CD14-positive monocyte (primary cell): Measurements from ENCODE around the gene SLC1A3. TPM values are rescaled to one million over a fixed set of nuclear protein-coding genes. Genes with fewer than 3 reads are reported as not detected.
A peak's percentile ranks its signal among the peaks of the same experiment; 100 is the strongest.

Experiments used
- DNase-seq, 3 donors: peaks; one replicate each; pipeline ENCODE4 v3.0.0-alpha.2; 2011 to 2022
- H2AFZ ChIP-seq: 2 replicates; pipeline ENCODE4 v1.6.0; 2012; ENCODE audit warnings: mild to moderate bottlenecking, low read depth, low read length, inconsistent platforms; ENCODE audit not compliant: insufficient read depth, poor library complexity, severe bottlenecking
- H3K27ac ChIP-seq, 2 donors: 1 replicate in 1 of 2; 2 replicates in 1 of 2; pipeline ENCODE4 v1.5.1; 2012 to 2013; ENCODE audit warnings: low read length in 2 of 2, control low read depth in 1 of 2, inconsistent platforms in 1 of 2, low read depth in 1 of 2, mild to moderate bottlenecking in 1 of 2
- H3K27me3 ChIP-seq, 2 donors: one replicate each; pipeline versions ENCODE4 v1.6.0 to v1.6.1; 2011 to 2013; ENCODE audit warnings: low read length in 2 of 2; ENCODE audit not compliant: control insufficient read depth in 2 of 2, insufficient read depth in 2 of 2
- H3K36me3 ChIP-seq, 2 donors: replicated peaks in 1 of 2; 1 replicate in 1 of 2; 2 replicates in 1 of 2; pipeline versions ENCODE4 v1.5.1 to v1.6.1; 2012 to 2013; ENCODE audit warnings: low read length in 2 of 2, control low read depth in 1 of 2, inconsistent platforms in 1 of 2, mild to moderate bottlenecking in 1 of 2; ENCODE audit not compliant: insufficient read depth in 2 of 2, control insufficient read depth in 1 of 2
- H3K4me1 ChIP-seq, 2 donors: 1 replicate in 1 of 2; 2 replicates in 1 of 2; pipeline versions ENCODE4 v1.5.1 to v1.6.1; 2012 to 2013; ENCODE audit warnings: low read length in 2 of 2, control low read depth in 1 of 2, inconsistent platforms in 1 of 2, mild to moderate bottlenecking in 1 of 2, moderate library complexity in 1 of 2; ENCODE audit not compliant: insufficient read depth in 2 of 2, control insufficient read depth in 1 of 2
- H3K4me2 ChIP-seq: replicated peaks from 2 replicates; pipeline ENCODE3; 2012; ENCODE audit warnings: low read length, moderate library complexity, mild to moderate bottlenecking; ENCODE audit not compliant: poor library complexity, severe bottlenecking; ENCODE audit errors: extremely low read depth
- H3K4me3 ChIP-seq, 3 experiments: fragments of 200-600 bp in 1 of 3; sonication (generic) in 1 of 3; replicated peaks in 1 of 3; 1 replicate in 2 of 3; 2 replicates in 1 of 3; pipeline ENCODE4 v1.5.1; 2011 to 2013; ENCODE audit warnings: low read length in 3 of 3, mild to moderate bottlenecking in 3 of 3, control low read depth in 2 of 3, low read depth in 2 of 3, inconsistent platforms in 1 of 3, moderate library complexity in 1 of 3
- H3K79me2 ChIP-seq: 2 replicates; pipeline ENCODE4 v1.6.0; 2012; ENCODE audit warnings: mild to moderate bottlenecking, control low read depth, inconsistent platforms, low read length, moderate library complexity; ENCODE audit not compliant: insufficient read depth
- H3K9ac ChIP-seq: 2 replicates; pipeline ENCODE4 v1.6.0; 2017; ENCODE audit warnings: low read length, mild to moderate bottlenecking; ENCODE audit not compliant: insufficient read depth, poor library complexity, severe bottlenecking
- H3K9me3 ChIP-seq, 2 donors: replicated peaks in 1 of 2; 1 replicate in 1 of 2; 2 replicates in 1 of 2; pipeline versions ENCODE4 v1.5.1 to v1.6.1; 2012 to 2013; ENCODE audit warnings: low read length in 2 of 2, control low read depth in 1 of 2; ENCODE audit not compliant: control insufficient read depth in 1 of 2, insufficient read depth in 1 of 2
- H4K20me1 ChIP-seq: 2 replicates; pipeline ENCODE4 v1.6.0; 2012; ENCODE audit warnings: mild to moderate bottlenecking, low read length, control low read depth, moderate library complexity; ENCODE audit not compliant: insufficient read depth
- H3K27ac Mint-ChIP-seq, 7 donors: one replicate each; pipeline ENCODE4 v1.8.0; 2020; ENCODE audit warnings: mild to moderate bottlenecking in 7 of 7, mixed read lengths in 7 of 7, moderate library complexity in 6 of 7, inconsistent platforms in 2 of 7
- H3K27me3 Mint-ChIP-seq, 3 donors: one replicate each; pipeline ENCODE4 v1.8.0; 2021 to 2022; ENCODE audit warnings: low read depth in 3 of 3, mild to moderate bottlenecking in 3 of 3, mixed read lengths in 3 of 3, moderate library complexity in 3 of 3, inconsistent platforms in 1 of 3
- H3K36me3 Mint-ChIP-seq, 2 donors: one replicate each; pipeline ENCODE4 v1.8.0; 2020; ENCODE audit warnings: mixed read lengths in 2 of 2, inconsistent platforms in 1 of 2, mild to moderate bottlenecking in 1 of 2
- H3K4me1 Mint-ChIP-seq: one replicate; pipeline ENCODE4 v1.8.0; 2020; ENCODE audit warnings: mild to moderate bottlenecking, mixed read lengths
- H3K4me3 Mint-ChIP-seq, 2 donors: one replicate each; pipeline ENCODE4 v1.8.0; 2020; ENCODE audit warnings: mild to moderate bottlenecking in 2 of 2, mixed read lengths in 2 of 2, moderate library complexity in 1 of 2
- H3K9me3 Mint-ChIP-seq, 7 donors: one replicate each; pipeline ENCODE4 v1.8.0; 2020 to 2022; ENCODE audit warnings: mixed read lengths in 7 of 7, mild to moderate bottlenecking in 6 of 7, moderate library complexity in 6 of 7, inconsistent platforms in 2 of 7
- WGBS: methylation state at CpG from one replicate; pipeline ENCODE4 v1.1.5; 2013; ENCODE audit warnings: missing lambda C conversion rate; ENCODE audit not compliant: insufficient coverage; 5-methylcytosine and 5-hydroxymethylcytosine counted together
- intact Hi-C, 2 donors: fragments of 100-400 bp; cut with micrococcal nuclease; formaldehyde crosslinking; loops; one replicate each; pipeline versions ENCODE4 v1.15.0 to v1.15.1; 2023
- polyA plus RNA-seq, 3 donors: library from polyadenylated mRNA; depleted of rRNA in 1 of 3; unstranded in 2 of 3; stranded (reverse) in 1 of 3; fragments of 300-500 nt in 2 of 3; fragments of >200 nt in 1 of 3; fragmentation: Illumina TruSeq in 2 of 3; gene quantifications; 1 replicate in 2 of 3; 2 replicates in 1 of 3; pipeline ENCODE4 v1.2.3, GENCODE V29; 2012 to 2021
- TF ChIP-seq, protein P1 (sequence below): fragments of 200-600 bp; IDR thresholded peaks from one replicate; pipeline ENCODE4 v1.8.0; 2022; ENCODE audit warnings: antibody characterized with exemption, mild to moderate bottlenecking

SLC1A3 gene
- polyA plus RNA-seq, 3 donors, result 1.2 to 3.3 (median 1.3) TPM

DNA sequence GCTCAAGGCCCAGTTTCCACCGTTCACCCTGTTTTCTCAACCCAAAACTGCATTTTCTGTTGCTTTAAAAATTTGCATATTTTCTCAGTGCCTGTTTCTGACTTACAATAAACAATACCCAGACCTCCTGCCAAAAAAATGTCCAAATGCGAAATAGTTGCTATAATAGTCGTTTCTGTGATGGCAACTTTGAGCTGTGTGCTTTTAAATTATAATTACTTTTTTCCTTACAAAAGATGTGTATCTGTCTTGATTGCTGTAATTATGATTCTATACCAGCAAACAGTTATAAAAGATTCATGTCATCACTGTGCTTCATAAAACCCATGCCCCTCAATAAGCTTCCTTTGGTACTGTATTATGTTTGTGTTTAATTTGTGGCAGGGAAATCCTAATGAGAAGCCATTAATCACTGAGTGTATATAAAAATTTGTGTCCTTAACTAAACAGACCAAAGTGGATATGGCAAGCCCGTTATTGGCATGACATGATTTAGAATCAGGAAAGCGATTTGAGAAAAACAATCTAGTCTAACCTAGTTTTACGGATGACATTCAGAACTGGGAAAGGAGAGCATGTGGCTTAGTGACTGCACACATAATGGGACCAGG is 5.4 kb upstream of the SLC1A3 start:
- H3K27me3 ChIP-seq, result no peaks in the 10 kb centered on the region
- no peak overlapping the region for H3K9ac ChIP-seq
- H3K4me2 ChIP-seq, result no peak overlapping the region
- no peaks in the 10 kb centered on the region for H4K20me1 ChIP-seq
- H3K4me1 ChIP-seq, result peaks cover 3 to 4% of the 10 kb centered on the region in 2 donors
- DNase-seq, result no peak
- TF ChIP-seq, protein P1, sequence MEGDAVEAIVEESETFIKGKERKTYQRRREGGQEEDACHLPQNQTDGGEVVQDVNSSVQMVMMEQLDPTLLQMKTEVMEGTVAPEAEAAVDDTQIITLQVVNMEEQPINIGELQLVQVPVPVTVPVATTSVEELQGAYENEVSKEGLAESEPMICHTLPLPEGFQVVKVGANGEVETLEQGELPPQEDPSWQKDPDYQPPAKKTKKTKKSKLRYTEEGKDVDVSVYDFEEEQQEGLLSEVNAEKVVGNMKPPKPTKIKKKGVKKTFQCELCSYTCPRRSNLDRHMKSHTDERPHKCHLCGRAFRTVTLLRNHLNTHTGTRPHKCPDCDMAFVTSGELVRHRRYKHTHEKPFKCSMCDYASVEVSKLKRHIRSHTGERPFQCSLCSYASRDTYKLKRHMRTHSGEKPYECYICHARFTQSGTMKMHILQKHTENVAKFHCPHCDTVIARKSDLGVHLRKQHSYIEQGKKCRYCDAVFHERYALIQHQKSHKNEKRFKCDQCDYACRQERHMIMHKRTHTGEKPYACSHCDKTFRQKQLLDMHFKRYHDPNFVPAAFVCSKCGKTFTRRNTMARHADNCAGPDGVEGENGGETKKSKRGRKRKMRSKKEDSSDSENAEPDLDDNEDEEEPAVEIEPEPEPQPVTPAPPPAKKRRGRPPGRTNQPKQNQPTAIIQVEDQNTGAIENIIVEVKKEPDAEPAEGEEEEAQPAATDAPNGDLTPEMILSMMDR, result no peak
- H3K9me3 Mint-ChIP-seq, result peaks cover 0 to 7% (median 0%) of the 10 kb centered on the region in 7 donors
- H3K27me3 Mint-ChIP-seq, result peaks cover 0 to 6% (median 0%) of the 10 kb centered on the region in 3 donors
- no peaks in the 10 kb centered on the region for H3K9me3 ChIP-seq
- no peak overlapping the region for H2AFZ ChIP-seq
- H3K36me3 ChIP-seq, result no peaks in the 10 kb centered on the region
- H3K4me1 Mint-ChIP-seq, result peaks cover 14% of the 10 kb centered on the region
- no peak overlapping the region for H3K27ac ChIP-seq
- no peak overlapping the region for H3K4me3 Mint-ChIP-seq
- 100% methylated on average over 1 of the region's 6 CpGs for WGBS
- H3K36me3 Mint-ChIP-seq, result no peaks in the 10 kb centered on the region
- no peak overlapping the region for H3K27ac Mint-ChIP-seq
- no peak overlapping the region for H3K4me3 ChIP-seq
- no peaks in the 10 kb centered on the region for H3K79me2 ChIP-seq
- intact Hi-C loops, result loop anchor here in 1 of 2 donors (10.0 kb wide), 1 partner anchor 54 kb away; no protein-coding TSS in a partner anchor

DNA sequence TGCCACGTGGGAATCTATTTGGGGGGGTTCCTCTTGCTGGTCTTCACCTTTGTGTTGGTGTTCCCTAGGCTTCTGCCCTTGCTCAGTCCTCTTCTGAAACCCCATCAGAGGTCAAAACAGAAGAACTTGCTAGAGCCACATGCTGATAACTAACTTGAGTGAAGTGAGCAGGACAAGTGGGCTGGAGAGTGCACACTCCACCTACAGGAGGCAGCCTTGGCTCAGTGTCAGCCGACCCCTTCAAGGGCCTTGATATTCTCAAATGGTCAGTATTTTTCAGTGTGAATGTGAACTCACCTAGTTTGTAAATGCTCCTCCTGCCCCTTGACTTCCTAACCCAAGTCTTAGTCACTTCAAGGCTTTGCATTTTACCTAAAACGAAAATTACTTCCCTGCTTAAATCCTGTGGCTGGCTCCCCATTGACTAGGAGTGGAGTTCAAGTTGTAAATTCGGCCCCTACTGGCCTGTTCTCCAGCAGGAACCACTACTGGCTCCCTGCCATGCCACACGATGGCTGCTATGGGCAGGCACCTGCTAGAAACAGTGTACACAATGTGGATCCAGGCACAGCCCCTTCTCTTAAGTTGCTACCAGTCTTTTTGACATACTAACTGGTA is 3.6 kb upstream of the SLC1A3 start:
- peak overlapping the region; percentile 17 for H2AFZ ChIP-seq
- no peak overlapping the region for H3K4me3 ChIP-seq
- peaks cover 0 to 3% (median 2%) of the 10 kb centered on the region in 3 donors for H3K27me3 Mint-ChIP-seq
- no peak overlapping the region for H3K27ac ChIP-seq
- DNase-seq, result peak in 2 of 3 donors; percentile 37 to 46
- H3K79me2 ChIP-seq, result peaks cover 14% of the 10 kb centered on the region
- H3K36me3 ChIP-seq, result no peaks in the 10 kb centered on the region
- H3K36me3 Mint-ChIP-seq, result no peaks in the 10 kb centered on the region
- no peaks in the 10 kb centered on the region for H4K20me1 ChIP-seq
- WGBS, result 27% methylated on average over 3 of the region's 5 CpGs
- no peak overlapping the region for H3K4me3 Mint-ChIP-seq
- H3K9ac ChIP-seq, result no peak overlapping the region
- H3K4me1 Mint-ChIP-seq, result peaks cover 24% of the 10 kb centered on the region
- TF ChIP-seq, protein P1, result peak; percentile 50
- no peak overlapping the region for H3K4me2 ChIP-seq
- intact Hi-C loops, result loop anchor here in 1 of 2 donors (10.0 kb wide), 1 partner anchor 52 kb away; no protein-coding TSS in a partner anchor
- H3K9me3 ChIP-seq, result no peaks in the 10 kb centered on the region
- H3K4me1 ChIP-seq, result peaks cover 9 to 12% of the 10 kb centered on the region in 2 donors
- H3K9me3 Mint-ChIP-seq, result peaks cover 0 to 7% (median 0%) of the 10 kb centered on the region in 7 donors
- H3K27me3 ChIP-seq, result no peaks in the 10 kb centered on the region
- H3K27ac Mint-ChIP-seq, result no peak overlapping the region
